GM12878 (cell line): Measurements from ENCODE around the gene UMAD1.

Experiments
- HDAC6 ChIP-seq: fragments of 200-600 bp; sonication (generic); IDR thresholded peaks from one replicate; pipeline ENCODE4 v1.8.0; 2017; ENCODE audit warnings: antibody characterized with exemption; ENCODE audit not compliant: unreplicated experiment
- PML ChIP-seq: IDR thresholded peaks from 2 replicates; pipeline ENCODE4 v1.6.1; 2012; ENCODE audit warnings: low read length, inconsistent platforms
- RAD21 ChIP-seq: IDR thresholded peaks from 2 replicates; pipeline ENCODE4 v1.6.1; 2011; ENCODE audit warnings: mild to moderate bottlenecking, low read depth, low read length, moderate library complexity; ENCODE audit not compliant: insufficient read depth
- RFX5 ChIP-seq: IDR thresholded peaks from 2 replicates; pipeline ENCODE4 v1.6.1; 2011; ENCODE audit warnings: low read depth, low read length, improper control_type of control experiment
- SIN3A ChIP-seq: IDR thresholded peaks from 2 replicates; pipeline ENCODE4 v1.6.1; 2012; ENCODE audit warnings: low read depth, low read length, improper control_type of control experiment
- SMAD1 ChIP-seq: fragments of 450-650 bp; IDR thresholded peaks from 2 replicates; pipeline ENCODE4 v1.6.1; 2018; ENCODE audit warnings: mild to moderate bottlenecking, low read depth; ENCODE audit not compliant: partially characterized antibody
- SP1 ChIP-seq: IDR thresholded peaks from one replicate; pipeline ENCODE4 v1.6.1; 2011; ENCODE audit warnings: low read depth, low read length
- TF ChIP-seq, protein P1 (sequence below), 3 experiments: IDR thresholded peaks in 2 of 3; conservative IDR thresholded peaks in 1 of 3; 2 replicates each; pipeline ENCODE4 v1.5.1; 2011; ENCODE audit warnings: low read depth in 3 of 3, low read length in 3 of 3, mild to moderate bottlenecking in 3 of 3, control low read depth in 2 of 3, moderate library complexity in 2 of 3, inconsistent platforms in 1 of 3, mixed read lengths in 1 of 3; ENCODE audit not compliant: control insufficient read depth in 2 of 3, insufficient read depth in 1 of 3; ENCODE audit errors: extremely low read depth in 1 of 3
- TF ChIP-seq, protein P2 (sequence below): IDR thresholded peaks from 2 replicates; pipeline ENCODE4 v1.6.1; 2012; ENCODE audit warnings: mild to moderate bottlenecking, low read depth, low read length

DNA sequence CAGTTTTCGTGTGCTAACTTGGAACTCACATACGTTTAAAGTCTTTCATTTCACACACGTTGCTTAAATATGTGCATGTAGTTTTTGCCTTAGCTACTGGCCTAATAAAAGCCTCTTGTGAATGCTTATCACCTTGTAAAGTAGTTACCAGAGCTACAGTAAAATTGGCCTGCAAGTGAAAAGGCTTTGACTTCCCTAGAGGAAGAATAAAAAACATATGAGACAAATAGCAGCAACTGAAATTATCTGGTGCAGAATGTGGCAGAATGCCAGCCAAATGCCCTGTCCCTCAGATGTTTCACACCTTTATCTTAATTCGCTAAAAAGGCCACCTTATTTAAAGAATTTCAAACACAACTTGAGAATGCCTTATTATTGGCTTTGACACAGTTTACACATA, 105.9 kb downstream of the UMAD1 start:
- no peak for TF ChIP-seq SMAD1
- no peak for TF ChIP-seq RFX5
- TF ChIP-seq, protein P1, sequence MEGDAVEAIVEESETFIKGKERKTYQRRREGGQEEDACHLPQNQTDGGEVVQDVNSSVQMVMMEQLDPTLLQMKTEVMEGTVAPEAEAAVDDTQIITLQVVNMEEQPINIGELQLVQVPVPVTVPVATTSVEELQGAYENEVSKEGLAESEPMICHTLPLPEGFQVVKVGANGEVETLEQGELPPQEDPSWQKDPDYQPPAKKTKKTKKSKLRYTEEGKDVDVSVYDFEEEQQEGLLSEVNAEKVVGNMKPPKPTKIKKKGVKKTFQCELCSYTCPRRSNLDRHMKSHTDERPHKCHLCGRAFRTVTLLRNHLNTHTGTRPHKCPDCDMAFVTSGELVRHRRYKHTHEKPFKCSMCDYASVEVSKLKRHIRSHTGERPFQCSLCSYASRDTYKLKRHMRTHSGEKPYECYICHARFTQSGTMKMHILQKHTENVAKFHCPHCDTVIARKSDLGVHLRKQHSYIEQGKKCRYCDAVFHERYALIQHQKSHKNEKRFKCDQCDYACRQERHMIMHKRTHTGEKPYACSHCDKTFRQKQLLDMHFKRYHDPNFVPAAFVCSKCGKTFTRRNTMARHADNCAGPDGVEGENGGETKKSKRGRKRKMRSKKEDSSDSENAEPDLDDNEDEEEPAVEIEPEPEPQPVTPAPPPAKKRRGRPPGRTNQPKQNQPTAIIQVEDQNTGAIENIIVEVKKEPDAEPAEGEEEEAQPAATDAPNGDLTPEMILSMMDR (IDR thresholded peaks at IDR 0.05 in 2 of 3, conservative IDR thresholded peaks at IDR 0.05 in 1 of 3; ENCODE audit: control insufficient read depth in 2 of 3, extremely low read depth in 1 of 3, insufficient read depth in 1 of 3, low read depth in 3 of 3, low read length in 3 of 3), result no peak
- TF ChIP-seq HDAC6, result no peak
- TF ChIP-seq SP1, result no peak
- TF ChIP-seq, protein P2, sequence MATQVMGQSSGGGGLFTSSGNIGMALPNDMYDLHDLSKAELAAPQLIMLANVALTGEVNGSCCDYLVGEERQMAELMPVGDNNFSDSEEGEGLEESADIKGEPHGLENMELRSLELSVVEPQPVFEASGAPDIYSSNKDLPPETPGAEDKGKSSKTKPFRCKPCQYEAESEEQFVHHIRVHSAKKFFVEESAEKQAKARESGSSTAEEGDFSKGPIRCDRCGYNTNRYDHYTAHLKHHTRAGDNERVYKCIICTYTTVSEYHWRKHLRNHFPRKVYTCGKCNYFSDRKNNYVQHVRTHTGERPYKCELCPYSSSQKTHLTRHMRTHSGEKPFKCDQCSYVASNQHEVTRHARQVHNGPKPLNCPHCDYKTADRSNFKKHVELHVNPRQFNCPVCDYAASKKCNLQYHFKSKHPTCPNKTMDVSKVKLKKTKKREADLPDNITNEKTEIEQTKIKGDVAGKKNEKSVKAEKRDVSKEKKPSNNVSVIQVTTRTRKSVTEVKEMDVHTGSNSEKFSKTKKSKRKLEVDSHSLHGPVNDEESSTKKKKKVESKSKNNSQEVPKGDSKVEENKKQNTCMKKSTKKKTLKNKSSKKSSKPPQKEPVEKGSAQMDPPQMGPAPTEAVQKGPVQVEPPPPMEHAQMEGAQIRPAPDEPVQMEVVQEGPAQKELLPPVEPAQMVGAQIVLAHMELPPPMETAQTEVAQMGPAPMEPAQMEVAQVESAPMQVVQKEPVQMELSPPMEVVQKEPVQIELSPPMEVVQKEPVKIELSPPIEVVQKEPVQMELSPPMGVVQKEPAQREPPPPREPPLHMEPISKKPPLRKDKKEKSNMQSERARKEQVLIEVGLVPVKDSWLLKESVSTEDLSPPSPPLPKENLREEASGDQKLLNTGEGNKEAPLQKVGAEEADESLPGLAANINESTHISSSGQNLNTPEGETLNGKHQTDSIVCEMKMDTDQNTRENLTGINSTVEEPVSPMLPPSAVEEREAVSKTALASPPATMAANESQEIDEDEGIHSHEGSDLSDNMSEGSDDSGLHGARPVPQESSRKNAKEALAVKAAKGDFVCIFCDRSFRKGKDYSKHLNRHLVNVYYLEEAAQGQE, result no peak
- TF ChIP-seq SIN3A, result no peak
- no peak for TF ChIP-seq RAD21
- TF ChIP-seq PML, result no peak
